Neural progenitor cell (in vitro differentiated cells): ENCODE data around the gene CIRBP. TPM values are rescaled to one million over a fixed set of nuclear protein-coding genes. Genes with fewer than 3 reads are reported as not detected.

Source experiments
- DNase-seq: peaks from one replicate; pipeline ENCODE4 v3.0.0-alpha.2; 2016; ENCODE audit warnings: low spot score
- H2AFZ ChIP-seq: fragments of 200-600 bp; sonication (generic); replicated peaks from 2 replicates; pipeline ENCODE4 v1.6.1; 2016; ENCODE audit warnings: antibody characterized with exemption
- H3F3A ChIP-seq: fragments of 200-600 bp; sonication (generic); 2 replicates; pipeline ENCODE4 v1.6.1; 2016; ENCODE audit warnings: antibody characterized with exemption, low read depth
- H3K27ac ChIP-seq: fragments of 200-600 bp; sonication (generic); 2 replicates; pipeline ENCODE4 v1.5.1; 2016; ENCODE audit warnings: mild to moderate bottlenecking
- H3K27me3 ChIP-seq: fragments of 200-600 bp; sonication (generic); 2 replicates; pipeline ENCODE4 v1.6.1; 2016; ENCODE audit warnings: mild to moderate bottlenecking, moderate library complexity
- H3K36me3 ChIP-seq: fragments of 200-600 bp; sonication (generic); 2 replicates; pipeline ENCODE4 v1.5.1; 2016
- H3K4me1 ChIP-seq: fragments of 200-600 bp; sonication (generic); 2 replicates; pipeline ENCODE4 v1.6.1; 2016; ENCODE audit warnings: mixed run types
- H3K4me2 ChIP-seq: fragments of 200-600 bp; sonication (generic); 2 replicates; pipeline ENCODE4 v1.6.1; 2016
- H3K4me3 ChIP-seq: fragments of 200-600 bp; sonication (generic); 2 replicates; pipeline ENCODE4 v1.5.1; 2016
- H3K79me2 ChIP-seq: fragments of 200-600 bp; sonication (generic); 2 replicates; pipeline ENCODE4 v1.6.1; 2016; ENCODE audit warnings: low read depth
- H3K9ac ChIP-seq: fragments of 200-600 bp; sonication (generic); 2 replicates; pipeline ENCODE4 v1.6.1; 2016
- H3K9me3 ChIP-seq: fragments of 200-600 bp; sonication (generic); 2 replicates; pipeline ENCODE4 v1.5.1; 2016; ENCODE audit warnings: low read depth
- H4K20me1 ChIP-seq: fragments of 200-600 bp; sonication (generic); 2 replicates; pipeline ENCODE4 v1.6.1; 2016; ENCODE audit warnings: low read depth
- H3K27ac Mint-ChIP-seq: 3 replicates; pipeline ENCODE4 v1.8.0; 2021; ENCODE audit warnings: mixed read lengths
- H3K27me3 Mint-ChIP-seq: 2 replicates; pipeline ENCODE4 v1.8.0; 2022; ENCODE audit warnings: low read depth, mild to moderate bottlenecking, inconsistent platforms, moderate library complexity, mixed read lengths; ENCODE audit not compliant: insufficient read depth
- H3K36me3 Mint-ChIP-seq: 3 replicates; pipeline ENCODE4 v1.8.0; 2021; ENCODE audit warnings: mixed read lengths
- H3K4me1 Mint-ChIP-seq: 3 replicates; pipeline ENCODE4 v1.8.0; 2021; ENCODE audit warnings: mixed read lengths
- H3K4me3 Mint-ChIP-seq: 3 replicates; pipeline ENCODE4 v1.8.0; 2021; ENCODE audit warnings: mild to moderate bottlenecking, moderate library complexity, mixed read lengths
- H3K9me3 Mint-ChIP-seq: 3 replicates; pipeline ENCODE4 v1.8.0; 2020; ENCODE audit warnings: mixed read lengths
- CTCF ChIP-seq: fragments of 200-600 bp; sonication (generic); IDR thresholded peaks from 2 replicates; pipeline ENCODE4 v1.5.1; 2017; ENCODE audit warnings: antibody characterized with exemption, mild to moderate bottlenecking
- EZH2 ChIP-seq: fragments of 200-600 bp; sonication (generic); IDR thresholded peaks from 2 replicates; pipeline ENCODE4 v1.6.1; 2017; ENCODE audit warnings: antibody characterized with exemption, mild to moderate bottlenecking, moderate library complexity
- EZH2phosphoT487 ChIP-seq: fragments of 200-600 bp; sonication (generic); IDR thresholded peaks from 2 replicates; pipeline ENCODE4 v1.6.1; 2017; ENCODE audit warnings: antibody characterized with exemption
- total RNA-seq: library from RNA; depleted of rRNA; stranded (reverse); fragments of >200 nt; gene quantifications from 2 replicates; pipeline ENCODE4 v1.2.3, GENCODE V29; 2015; ENCODE audit warnings: low replicate concordance

Gene CIRBP
- total RNA-seq, 1 donor from 2014 or later = 395 TPM

GRCh38 chr19:1247748-1248138 lies 21.4 kb upstream of the CIRBP start:
- peaks cover 58% of the 10 kb centered on the region for H4K20me1 ChIP-seq
- Mint-ChIP-seq H3K27me3 (peaks cover 2% of the 10 kb centered on the region), H3K36me3 (no peaks in the 10 kb centered on the region), H3K27ac (no peak overlapping the region), H3K4me1 (peaks cover 14% of the 10 kb centered on the region), H3K9me3 (no peaks in the 10 kb centered on the region), H3K4me3 (peak overlapping the region; percentile 67)
- H3K36me3 ChIP-seq = no peaks in the 10 kb centered on the region
- no peak overlapping the region for H3K9ac ChIP-seq
- H3K79me2 ChIP-seq = peaks cover 31% of the 10 kb centered on the region
- peaks cover 44% of the 10 kb centered on the region for H3F3A ChIP-seq
- DNase-seq = no peak
- H3K4me2 ChIP-seq = peak overlapping the region; percentile 72
- H3K9me3 ChIP-seq = no peaks in the 10 kb centered on the region
- H3K27ac ChIP-seq = no peak overlapping the region
- H3K4me3 ChIP-seq = peak overlapping the region; percentile 90
- peaks cover 14% of the 10 kb centered on the region for H3K4me1 ChIP-seq
- no peak for TF ChIP-seq EZH2
- no peak for TF ChIP-seq EZH2phosphoT487
- TF ChIP-seq CTCF = no peak
- no peaks in the 10 kb centered on the region for H3K27me3 ChIP-seq
- no peak overlapping the region for H2AFZ ChIP-seq

- Histone ChIP-seq H3K4me1 (peaks cover 18% of the 10 kb centered on the region), H4K20me1 (peaks cover 60% of the 10 kb centered on the region), H2AFZ (no peak within 1 kb of the TSS), H3K79me2 (peaks cover 36% of the 10 kb centered on the region), H3K36me3 (no peaks in the 10 kb centered on the region), H3F3A (peaks cover 46% of the 10 kb centered on the region), H3K27me3 (no peaks in the 10 kb centered on the region), H3K9ac (no peak within 1 kb of the TSS), H3K27ac (peak within 1 kb of the TSS; percentile 92), H3K9me3 (no peaks in the 10 kb centered on the region), H3K4me3 (peak within 1 kb of the TSS; percentile 90), H3K4me2 (peak within 1 kb of the TSS; percentile 79)
- Mint-ChIP-seq H3K27ac (no peak within 1 kb of the TSS), H3K27me3 (peaks cover 2% of the 10 kb centered on the region), H3K9me3 (no peaks in the 10 kb centered on the region), H3K4me3 (peak within 1 kb of the TSS; percentile 85), H3K4me1 (peaks cover 14% of the 10 kb centered on the region), H3K36me3 (no peaks in the 10 kb centered on the region)
- DNase-seq = peak; percentile 90
- TF ChIP-seq CTCF (peak; percentile 41), EZH2 (no peak), EZH2phosphoT487 (no peak)
Measured at GRCh38 chr19:1248139-1248785, 20.9 kb upstream of the CIRBP start, which contains the start of gene MIDN. Gene MIDN (plus strand): TSS chr19:1248583. CDS start chr19:1250297, 1,714 bp downstream.

GRCh38 chr19:1248786-1249297 lies 20.3 kb upstream of the CIRBP start:
- peak overlapping the region; percentile 85 for H3K4me3 Mint-ChIP-seq

More at GRCh38 chr19:1248786-1249297, 20.3 kb upstream of the CIRBP start:
- H2AFZ ChIP-seq = no peak overlapping the region
- H3K9me3 ChIP-seq = no peaks in the 10 kb centered on the region
- peaks cover 47% of the 10 kb centered on the region for H3F3A ChIP-seq
- peak overlapping the region; percentile 90 for H3K4me3 ChIP-seq
- no peak overlapping the region for H3K9ac ChIP-seq
- H3K4me2 ChIP-seq = peak overlapping the region; percentile 79
- peaks cover 12% of the 10 kb centered on the region for H3K4me1 Mint-ChIP-seq
- H3K79me2 ChIP-seq = peaks cover 42% of the 10 kb centered on the region
- H3K27me3 Mint-ChIP-seq = peaks cover 2% of the 10 kb centered on the region
- peaks cover 60% of the 10 kb centered on the region for H4K20me1 ChIP-seq
- H3K36me3 ChIP-seq = no peaks in the 10 kb centered on the region
- H3K36me3 Mint-ChIP-seq = no peaks in the 10 kb centered on the region
- no peak for DNase-seq
- no peak overlapping the region for H3K27ac Mint-ChIP-seq
- H3K4me1 ChIP-seq = peaks cover 18% of the 10 kb centered on the region
- no peaks in the 10 kb centered on the region for H3K9me3 Mint-ChIP-seq
- no peaks in the 10 kb centered on the region for H3K27me3 ChIP-seq
- H3K27ac ChIP-seq = peak overlapping the region; percentile 92
- TF ChIP-seq EZH2 (no peak), CTCF (peak; percentile 75)
